ENCODE measurements around the gene BGN.

BGN gene

DNA sequence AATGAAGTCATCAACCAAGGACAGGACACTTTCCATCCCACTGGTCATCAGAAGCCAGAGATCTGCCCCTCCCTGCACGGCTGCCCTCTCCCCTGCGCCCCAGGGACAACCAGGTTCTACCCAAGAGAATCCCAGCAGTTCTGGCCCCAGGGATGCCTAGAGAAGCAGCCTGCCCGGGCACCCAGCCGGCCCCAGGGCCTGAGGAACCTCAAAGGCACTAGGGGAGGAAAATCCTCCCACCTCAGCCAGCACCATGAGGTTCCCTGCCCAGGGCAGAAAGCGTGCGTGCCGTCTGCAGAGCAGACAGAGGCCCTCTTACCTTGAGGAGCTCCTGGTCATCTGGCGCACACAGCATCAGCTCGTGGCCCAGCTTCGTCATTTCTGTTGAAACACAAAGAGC is 32.5 kb upstream of the BGN start:
- no peak for DNase-seq

DNA sequence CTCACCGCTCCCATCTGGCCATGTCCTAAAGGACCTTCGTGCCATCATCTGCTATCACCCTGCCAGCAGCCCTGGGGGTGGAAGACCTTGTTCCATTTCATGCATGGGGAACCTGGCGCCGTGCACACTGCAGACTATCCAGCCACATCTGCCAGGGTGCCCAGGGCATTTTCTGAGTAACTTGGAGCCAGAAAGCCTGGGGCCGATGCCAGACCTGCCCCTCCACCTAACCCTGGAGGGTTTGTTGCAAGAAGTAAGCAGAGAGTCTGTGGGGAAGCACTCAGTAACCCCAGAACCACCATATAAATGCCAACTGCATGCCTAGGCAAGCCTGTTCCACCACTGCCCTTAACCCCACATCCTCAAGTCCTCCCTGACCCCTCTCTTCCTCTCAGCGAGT is 31.7 kb upstream of the BGN start:
- no peak for DNase-seq

DNA sequence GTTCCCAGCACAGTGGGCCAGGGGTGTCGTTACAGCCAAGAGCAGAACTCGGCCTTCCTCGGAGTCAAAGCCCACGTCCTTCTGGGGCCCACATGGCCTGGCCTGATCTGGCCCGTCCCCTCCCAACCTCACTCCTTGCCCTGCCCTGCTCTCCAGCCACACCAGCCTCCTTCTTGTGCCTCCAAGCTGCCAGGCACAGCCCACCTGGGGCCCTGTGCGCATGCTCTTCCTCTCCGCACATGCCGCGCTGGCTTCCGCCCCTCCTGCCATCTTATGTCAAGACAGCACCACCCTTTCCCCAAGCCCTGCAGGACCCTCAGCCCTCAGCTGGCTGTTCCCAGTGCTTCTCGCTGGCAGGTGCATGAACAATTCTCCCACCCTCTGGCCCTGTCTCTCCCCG is 31.2 kb upstream of the BGN start:
- DNase-seq = no peak

DNA sequence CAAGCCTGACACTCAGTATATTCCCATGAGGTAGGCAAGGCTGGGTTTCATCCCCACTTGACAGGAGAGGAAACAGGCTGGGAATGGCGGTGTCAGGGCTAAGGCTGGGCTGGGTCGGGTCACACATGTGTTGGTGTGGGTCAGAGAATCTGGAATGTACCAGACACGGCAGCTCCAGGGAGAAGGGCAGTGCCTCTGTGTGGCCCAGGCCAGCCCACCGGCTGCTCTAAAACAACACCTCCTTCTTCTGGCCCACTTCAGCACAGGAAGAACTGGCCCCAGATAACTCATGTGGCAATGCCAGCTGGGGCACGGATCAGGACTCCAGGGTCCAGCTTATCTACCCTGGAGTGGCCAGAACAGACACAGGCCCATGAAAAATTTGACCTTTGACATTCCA is 30.7 kb upstream of the BGN start:
- no peak for DNase-seq

DNA sequence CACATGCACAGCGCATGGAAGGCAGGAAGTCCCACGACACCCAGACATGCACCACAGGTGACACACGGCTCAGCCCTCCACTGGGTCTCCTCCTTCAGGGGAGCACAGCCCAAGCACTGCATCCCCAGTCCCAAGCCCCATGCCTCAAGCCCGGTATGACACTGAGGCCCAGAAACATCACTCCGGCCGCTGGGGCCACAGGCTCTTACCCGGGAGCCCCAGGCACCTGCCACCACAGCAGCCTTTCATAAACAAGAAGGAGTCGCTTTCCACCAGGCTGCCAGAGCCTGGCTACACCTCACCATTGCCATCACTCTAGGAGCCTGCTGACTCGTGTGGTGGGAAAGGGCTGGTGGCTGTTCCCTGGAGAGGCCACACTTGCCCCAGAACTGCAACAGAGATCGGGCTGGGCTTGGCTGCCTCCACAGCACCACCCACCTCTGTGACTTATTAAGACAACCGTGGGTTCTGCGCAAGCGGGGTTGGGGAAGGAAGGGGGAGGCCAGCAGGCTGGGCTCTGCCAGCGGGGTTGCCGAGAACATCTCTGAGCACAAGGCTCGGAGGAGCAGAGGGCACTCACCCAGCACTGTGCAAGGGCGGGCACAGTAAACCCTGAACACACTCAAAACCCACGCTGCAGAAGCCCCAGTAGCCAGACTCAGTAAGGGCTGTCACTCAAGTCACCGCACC is 28.9 kb upstream of the BGN start:
- no peak for DNase-seq

DNA sequence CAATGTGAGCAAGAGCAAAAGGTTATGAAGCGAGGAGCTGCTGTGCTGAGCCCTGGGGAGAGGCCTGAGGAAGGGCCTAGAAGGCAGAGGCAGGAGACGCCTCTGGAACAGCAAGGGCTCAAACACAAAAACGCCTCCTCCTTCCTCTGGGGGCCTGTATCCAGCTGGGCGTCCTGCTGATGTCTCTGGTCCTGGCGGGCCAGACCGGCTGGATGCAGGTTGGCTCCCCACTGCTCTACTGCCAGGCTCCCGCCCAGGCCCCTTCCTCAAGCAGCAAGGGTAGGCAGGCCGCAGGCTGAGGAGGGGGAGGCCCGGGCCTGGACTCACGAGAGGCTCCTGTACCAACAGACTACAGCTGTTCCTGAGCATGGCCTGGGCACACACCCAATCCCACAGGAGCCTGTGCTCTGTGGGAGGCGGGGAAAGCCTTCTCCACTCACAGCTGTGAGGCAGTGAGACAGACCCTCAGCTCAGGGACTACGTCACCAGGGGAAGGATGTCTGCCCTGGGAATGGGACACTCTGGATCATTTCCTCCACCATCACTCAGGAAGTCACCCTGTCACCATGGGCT is 26.7 kb upstream of the BGN start:
- no peak for DNase-seq

DNA sequence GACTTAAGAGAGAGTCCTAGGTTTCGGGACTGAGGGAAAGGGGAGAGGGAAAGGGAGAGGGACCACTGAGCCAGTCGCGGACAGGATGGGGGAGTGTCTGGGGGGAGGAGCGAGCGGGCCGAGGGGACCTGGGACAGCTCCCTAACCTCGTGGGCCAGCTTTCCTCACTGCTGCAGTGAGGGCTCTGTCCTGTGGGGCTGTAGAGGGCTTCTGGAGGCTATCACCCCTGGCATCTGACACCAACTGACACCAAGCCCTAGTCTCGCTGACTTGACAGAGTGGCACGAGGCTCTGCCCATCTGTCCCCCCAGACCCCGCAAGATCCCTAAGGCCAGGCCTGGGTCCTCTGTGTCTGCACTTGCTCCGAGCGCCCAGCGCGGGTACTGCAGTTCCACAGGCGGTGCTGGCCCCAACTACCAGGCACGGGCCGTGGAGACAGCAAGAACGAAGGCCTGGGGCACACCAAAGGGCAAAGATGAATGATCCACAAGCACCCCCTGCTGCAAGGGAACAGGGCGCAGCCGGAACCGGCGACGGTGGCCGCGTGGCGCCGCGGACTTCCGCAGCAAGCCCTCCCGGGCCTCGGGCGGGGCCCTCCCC is 24.9 kb upstream of the BGN start:
- DNase-seq = no peak

DNA sequence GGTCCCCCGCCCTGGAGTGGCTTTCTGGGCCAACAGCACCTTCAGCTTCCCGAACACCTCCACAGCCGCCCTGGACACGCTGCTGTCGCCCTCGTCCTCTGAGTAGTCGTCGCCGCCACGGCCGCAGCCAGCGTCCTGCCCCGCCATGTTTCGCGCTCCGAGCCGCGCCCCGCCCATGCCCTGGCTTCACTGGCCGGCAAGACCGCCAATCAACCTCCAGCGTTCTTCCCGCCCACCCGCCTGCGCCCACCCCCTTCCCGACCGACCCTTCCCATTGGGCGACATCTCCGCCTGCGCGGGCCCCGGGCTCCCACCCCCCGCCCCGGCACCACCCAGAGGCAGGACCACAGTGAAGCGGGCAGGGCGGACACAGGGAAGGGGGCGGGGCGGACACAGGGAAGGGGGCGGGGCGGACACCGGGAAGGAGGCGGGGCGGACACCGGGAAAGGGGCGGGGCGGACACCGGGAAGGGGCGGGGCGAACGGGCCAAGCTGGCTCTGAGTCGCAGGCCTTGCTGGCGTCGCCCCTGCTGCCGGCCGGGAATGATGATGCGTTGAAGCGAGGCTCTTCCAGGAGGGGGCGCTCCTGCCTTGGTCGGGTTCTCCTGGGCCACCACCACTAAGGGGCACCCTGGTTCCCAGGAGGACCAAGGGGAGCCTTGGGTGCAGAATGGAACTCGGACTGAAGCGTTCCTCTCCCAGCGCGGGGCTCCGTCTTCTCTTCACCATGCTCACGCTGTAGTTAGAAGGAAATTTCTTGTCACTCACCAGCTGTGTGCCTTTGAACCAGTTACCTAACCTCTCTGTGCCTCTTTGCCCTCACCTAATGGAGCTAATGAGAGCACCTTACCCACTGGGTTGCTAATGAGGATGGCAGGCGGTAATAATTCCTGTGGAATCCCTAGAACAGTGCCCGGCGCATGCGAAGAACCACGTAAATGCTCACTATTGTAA is 24.1 kb upstream of the BGN start, which contains the start of gene HAUS7:
Gene HAUS7 (minus strand): TSS at position 166 of the 953 bp plus-strand sequence. CDS start 19 bp downstream, at position 147.
- DNase-seq = peak; percentile 93

DNA sequence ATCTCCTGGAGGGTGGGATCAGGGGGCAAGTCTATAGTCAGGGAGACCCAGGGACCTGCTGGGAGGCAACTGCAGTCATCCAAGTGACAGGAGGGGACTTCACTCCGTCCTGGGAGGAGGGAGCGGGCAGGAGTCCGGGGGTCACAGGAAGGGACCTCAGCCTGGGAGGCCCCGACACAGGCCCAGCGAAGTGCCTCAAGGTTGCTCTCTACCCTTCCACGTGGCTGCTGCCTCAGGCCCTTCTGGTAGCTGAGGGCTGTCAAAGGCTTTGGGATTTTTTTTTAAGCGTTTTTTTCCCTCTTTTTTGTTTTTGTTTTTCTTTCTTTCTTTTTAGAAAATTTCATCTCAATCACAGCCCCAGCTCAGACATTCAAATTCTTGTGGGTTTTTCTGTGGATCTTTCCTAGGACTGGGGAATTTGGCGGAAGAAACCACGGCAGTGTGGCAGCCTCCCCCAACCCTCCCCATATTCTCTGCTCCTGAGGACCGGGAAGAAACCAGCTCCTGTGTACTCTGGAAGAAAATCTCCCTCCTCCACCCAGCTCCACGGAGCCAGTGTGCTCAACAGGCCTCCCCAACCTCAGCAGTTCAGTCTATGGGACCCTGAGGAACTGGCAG is 23.0 kb upstream of the BGN start:
- DNase-seq = no peak

DNA sequence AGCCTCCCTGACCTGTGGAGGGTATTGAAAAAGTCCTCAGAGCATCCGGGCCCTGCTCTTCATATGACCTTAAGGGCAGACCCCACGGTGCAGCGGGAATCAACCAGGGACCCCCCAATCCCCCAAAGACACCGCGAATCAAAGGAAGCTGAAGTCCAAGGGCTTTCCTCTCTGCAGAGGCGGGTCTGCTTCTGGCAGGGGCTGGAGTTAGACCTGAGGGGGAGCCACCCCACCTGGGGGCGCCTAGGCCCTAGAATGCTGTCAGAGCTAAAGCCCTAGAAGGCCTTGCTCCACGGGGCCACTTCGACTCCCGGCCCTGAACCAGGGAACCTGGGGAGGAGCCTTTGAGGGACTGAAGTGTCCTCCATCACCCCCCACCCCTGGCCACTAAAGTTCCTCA is 21.7 kb upstream of the BGN start:
- DNase-seq = no peak

DNA sequence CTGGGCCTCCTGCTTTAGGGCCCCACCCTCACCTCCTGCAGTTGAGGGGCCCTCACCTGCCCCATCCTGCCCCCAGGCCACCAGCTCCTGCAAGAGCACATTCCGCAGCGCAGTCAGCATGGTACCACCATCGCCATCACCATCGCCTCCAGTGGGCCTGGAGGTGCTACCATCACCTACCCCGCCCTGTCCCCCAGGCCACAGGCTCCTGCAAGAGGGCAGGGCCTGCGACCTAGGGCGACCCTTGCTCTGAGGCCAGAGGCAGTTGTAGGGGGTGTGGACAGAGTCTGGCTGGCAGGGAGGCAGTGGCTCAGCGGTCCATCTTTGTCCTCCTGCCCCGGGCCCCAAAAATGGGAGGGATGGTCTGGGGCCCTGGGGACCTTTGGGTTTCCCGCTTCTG is 20.5 kb upstream of the BGN start:
- DNase-seq = no peak

DNA sequence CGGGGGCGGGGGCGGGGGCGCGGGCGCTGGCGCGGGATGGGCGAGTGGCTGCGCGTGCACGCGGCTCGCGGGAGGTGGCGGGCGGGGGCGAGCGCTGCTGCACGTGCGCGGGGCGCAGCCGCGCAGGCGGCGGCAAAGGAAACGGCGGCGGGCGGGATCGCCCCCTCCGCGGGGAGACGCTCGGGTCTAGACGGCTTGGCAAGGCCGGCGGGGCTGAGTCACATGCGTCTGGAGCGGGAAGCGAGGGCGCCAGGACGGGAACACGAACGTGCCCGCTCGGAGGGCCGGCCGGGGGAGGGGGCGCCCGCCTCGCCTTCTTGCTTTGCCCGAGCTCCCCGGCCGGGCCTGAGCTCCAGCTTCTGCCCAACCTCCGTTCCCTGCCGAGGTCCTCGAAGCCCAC is 20.1 kb upstream of the BGN start:
- DNase-seq = no peak

DNA sequence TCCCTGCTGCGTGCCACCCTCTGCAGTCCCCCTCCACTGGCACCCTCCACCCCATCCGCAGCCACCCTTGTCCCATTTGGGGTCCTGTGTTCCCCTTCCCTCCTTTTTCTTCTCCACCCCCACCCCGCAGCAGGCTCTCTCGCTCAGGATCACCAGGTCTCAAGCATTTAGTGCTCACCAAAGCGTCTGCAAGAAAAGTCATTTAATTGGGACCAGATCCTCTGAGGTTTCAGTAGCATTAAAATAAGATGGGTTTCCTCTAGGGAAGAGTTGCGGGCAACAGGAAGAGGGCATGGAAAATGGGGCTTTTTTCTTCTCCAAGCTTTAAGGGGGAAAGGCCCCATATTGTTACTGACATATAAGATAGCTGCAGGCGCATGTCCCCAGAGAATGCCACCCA is 19.5 kb upstream of the BGN start:
- no peak for DNase-seq

DNA sequence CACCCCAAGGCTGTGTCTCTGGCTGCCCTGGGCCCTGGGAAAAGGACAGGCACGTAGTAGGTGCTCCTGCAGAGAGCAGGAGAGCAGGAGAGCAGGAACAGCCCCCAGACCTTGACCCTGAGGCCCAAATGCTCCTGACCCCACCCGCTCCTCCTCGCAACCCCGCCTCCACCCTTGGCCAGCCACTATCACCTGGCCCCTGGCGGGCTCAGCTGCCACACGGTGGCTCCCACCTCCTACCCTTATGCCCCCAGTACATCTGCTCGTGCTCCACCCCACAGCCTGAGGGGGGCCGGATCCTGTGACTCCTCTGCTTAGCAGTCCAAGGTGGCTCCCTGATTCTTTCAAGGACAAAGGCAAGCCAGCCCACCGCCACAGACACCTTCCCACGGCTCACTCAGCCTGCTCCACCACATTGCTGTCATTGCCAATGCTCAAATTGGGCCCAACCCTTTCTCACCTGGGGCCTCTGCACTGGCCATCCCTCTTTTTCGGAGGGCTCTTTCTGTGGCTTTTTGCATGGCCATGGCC is 19.0 kb upstream of the BGN start:
- DNase-seq = no peak

DNA sequence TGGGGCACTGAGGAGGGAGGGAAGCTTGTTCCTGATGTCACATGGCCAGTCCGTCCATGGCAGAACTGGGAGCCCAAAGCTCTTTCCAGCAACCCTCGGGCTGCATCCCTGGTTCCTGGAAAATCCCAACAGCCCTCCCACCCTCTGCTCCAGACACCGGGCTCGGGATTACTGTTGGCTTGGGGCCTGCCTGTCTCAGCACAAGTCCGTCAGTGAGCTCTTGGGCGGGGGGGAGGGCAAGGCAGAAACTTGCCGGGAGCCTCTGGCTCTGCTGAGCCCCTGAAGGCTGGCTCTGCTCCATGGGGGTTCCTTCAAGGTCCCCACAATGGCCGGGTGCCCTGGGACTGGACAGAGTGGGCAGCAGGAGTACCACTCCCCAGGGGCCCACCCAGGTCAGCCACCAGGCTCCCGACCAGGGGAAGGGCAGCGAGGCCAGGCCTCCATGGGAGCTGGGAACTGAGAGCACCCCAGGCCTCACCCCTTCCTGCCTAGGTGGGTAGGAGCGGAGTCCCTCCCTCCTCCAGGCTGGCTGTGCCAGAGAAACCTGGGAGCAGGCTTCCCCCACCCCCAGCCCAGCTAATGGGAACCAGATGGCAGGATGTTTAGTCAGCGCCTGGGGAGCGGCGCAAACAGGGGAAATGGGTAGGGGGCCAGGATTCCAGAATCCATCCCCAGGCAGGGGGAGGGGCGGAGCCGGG is 18.0 kb upstream of the BGN start:
- DNase-seq = peak; percentile 4

DNA sequence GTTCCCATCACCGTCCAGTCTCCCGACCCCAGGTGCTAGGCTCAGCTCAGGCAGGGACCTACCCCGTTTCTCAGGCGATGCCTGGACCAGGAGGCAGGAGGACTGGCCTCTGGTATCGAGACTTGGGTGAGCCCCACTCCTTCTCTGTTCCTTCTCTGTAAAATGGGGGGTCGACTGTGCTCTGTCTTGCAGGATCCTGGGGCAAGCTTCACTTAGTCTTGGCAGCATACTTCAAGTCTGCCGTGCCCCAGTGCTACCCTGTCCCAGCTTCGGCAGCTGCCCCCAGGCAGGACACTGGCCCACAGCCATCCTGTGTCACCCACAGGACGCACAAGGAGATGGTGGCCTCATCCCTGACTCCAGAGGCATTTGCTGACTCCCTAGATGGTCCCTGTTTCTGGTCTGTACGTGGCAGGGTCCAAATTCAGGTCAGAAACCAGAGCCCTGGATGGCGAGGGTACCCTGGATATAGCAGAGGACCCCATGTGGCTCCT is 17.4 kb upstream of the BGN start:
- no peak for DNase-seq

DNA sequence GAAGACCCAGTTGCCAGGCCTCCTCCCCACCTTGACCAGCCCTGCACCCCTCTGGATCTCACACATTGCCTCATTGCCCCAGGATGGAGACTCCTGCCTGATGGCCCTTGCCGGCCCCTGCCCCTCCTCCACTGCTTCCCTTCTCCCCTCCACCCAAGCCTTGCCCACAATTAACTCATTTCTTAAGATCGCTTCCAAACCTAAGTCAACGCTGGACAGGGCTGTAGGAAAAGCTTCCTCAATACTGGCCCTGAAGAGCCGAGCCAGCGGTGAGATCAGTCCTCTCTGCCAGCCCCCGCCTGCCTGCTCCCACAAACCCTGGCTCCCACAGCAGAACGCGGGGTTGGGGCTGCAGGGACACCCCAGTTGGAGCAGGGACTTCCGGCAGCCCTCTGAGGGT is 16.9 kb upstream of the BGN start:
- no peak for DNase-seq

DNA sequence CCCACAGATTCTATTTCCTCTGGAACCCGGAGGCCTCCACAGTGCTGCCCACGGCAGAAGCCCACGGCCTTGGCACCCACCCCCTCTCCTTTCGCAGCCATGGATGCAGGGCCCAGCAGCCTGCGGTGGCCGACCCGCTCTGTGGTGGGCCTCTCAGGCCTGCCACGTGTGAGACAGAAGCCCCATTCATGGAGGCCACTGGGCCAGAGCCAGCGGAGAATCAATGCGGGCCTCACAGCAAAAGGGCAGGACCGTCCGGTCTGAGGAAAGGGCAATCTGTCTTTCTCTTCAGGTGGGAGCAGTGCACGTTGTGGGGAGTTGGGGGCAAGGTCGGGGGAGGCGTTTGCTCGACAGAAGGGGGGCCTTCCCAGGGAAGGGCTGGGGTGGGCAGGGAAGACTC is 16.0 kb upstream of the BGN start:
- peak; percentile 20 for DNase-seq

DNA sequence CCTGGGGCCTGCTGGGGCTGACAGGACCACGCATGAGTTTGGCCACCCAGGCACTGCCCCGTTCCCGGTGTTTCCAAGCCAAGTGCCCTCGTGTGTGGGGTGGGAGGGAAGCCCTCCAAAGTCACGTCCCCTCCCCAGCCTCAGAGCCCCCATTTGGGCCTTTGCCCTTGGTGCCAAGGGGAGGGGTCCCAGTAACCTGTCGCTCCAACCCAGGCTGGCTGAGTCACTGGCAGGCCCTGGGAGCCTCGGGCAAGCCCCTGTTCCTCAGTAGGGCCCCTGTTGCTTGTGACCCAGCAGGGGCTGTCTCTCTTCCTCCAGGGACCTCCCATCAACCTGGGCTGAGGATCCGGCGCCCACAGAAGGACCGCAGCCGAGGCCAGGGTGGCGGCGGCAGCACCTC is 13.7 kb upstream of the BGN start:
- DNase-seq = no peak

DNA sequence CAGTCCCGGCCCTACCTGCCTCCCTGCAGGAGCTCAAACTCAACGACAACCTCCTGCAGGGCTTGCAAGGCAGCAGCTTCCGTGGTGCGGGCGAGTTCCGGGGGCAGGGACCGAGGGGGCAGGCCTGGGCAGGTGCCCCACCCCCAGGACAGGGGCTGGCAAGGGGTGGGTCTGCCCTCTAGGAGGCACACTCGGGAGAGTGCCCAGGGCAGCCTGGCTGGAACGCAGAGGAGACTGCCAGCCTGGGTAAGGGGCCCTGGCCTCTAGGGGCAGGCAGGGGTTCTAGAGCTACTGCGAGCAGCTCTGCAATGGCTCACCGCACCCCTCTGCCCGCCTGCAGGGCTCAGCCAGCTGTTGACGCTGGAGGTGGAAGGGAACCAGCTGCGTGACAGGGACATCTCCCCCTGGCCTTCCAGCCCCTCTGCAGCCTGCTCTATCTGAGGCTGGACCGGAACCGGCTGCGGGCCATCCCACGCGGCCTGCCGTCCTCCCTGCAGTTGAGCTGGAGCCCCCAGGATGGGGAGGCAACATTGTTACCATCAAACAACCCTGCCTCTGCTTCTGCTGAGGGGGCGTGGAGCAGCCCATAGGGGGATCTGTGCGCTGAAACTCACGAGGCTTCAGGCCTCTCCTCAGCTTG is 12.3 kb upstream of the BGN start:
- no peak for DNase-seq

DNA sequence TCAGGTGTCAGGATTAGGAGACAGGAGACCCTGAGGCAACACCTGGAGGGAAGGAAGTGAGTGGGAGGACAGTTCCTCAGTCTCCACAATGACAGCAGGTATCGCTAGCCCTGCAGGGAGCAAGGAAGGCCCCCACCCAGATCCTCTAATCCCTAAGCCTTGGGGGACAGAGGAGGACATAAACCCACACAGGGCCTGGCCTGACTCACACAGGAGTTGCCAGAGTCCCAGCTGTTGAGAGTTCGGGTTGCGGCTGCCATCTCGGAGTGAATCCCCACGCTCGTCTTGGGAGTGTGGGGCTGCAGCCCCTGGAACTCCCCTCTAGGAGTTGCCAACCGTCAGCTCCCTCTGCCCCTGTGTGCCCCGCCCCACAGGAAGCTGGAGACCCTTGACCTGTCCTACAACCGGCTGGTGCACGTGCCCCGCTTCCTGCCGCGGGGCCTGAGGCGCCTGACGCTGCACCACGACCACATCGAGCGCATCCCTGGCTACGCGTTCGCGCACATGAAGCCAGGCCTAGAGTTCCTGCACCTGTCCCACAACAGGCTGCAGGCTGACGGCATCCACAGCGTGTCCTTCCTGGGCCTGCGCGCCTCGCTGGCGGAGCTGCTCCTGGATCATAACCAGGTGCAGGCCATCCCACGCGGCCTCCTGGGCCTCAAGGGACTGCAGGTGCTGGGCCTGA is 9.2 kb upstream of the BGN start:
- DNase-seq = no peak

Measured in midbrain (tissue), 1 donor.